Left renal cortex interstitium (tissue), 4 donors: ENCODE results near the gene MYL4. TPM values are rescaled to one million over a fixed set of nuclear protein-coding genes. Genes with fewer than 3 reads are reported as not detected.
"Not testable (repeated sequence)": the region's sequence is repeated elsewhere in the genome, so short reads cannot be mapped to it uniquely, and the experiment has no call there.

Source experiments
- DNase-seq, 4 donors: peaks; one replicate each; pipeline ENCODE4 v3.0.0-alpha.2; 2013; ENCODE audit warnings: low read depth in 4 of 4, low spot score in 2 of 4, missing footprints in 1 of 4
- polyA plus RNA-seq, 4 donors: library from polyadenylated mRNA; unstranded; fragments of 120-200 nt; gene quantifications; one replicate each; pipeline ENCODE4 v1.2.1, GENCODE V29; 2013; ENCODE audit not compliant: insufficient read length in 4 of 4

Gene MYL4
- polyA plus RNA-seq, 4 donors, result 3.4 to 6.1 (median 3.9) TPM

DNA sequence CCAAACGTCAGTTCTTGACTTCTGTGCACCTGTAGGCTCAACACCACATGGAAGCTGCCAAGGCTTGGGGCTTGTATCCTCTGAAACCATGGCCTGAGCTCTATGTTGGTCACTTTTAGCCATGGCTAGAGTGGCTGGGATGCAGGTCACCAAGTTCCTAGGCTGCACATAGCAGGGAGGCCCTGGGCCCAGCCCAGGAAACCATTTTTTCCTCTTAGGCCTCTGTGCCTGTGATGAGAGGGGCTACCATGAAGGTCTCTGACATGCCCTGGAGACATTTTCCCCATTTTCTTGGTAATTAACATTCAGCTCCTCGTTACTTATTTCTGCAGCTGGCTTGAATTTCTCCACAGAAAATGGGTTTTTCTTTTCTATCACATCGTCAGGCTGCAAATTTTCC is 59.8 kb downstream of the MYL4 start:
- DNase-seq, result not testable (repeated sequence)

- DNase-seq, result not testable (repeated sequence)
Measured at GRCh38 chr17:47269561-47270280, 60.6 kb downstream of the MYL4 start.

GRCh38 chr17:47270946-47271705 is 62.0 kb downstream of the MYL4 start:
- DNase-seq, result no peak

DNA sequence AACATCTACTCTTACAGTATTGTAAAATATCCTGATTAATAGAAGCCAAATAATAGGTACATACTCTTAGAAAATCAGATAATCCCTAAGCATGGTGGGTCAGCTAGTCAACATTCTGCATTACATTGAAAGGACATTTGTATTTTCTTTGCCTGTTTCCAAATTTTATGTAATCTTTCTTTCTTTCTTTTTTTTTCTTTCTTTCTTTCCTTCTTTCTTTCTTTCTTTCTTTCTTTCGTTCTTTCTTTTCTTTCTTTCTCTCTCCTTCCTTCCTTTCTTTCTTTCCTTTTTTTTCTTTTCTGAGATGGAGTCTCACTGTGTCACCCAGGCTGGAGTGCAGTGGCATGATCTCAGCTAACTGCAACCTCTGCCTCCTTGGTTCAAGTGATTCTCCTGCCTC is 63.3 kb downstream of the MYL4 start:
- DNase-seq, result no peak

GRCh38 chr17:47273245-47273644 is 64.1 kb downstream of the MYL4 start:
- DNase-seq, result no peak

Other genes starting within 250 kb of the MYL4 start
- under 1 TPM in 1 of 4 donors, not detected in 3; 0.09 TPM for gene RPRML, start 230.1 kb upstream of the MYL4 start, polyA plus RNA-seq
- gene CDC27, start 20.1 kb upstream of the MYL4 start, polyA plus RNA-seq, result 10 to 100 TPM; 47.6 to 60.7 (median 56.0) TPM
- 10 to 100 TPM; 16.2 to 23.1 (median 17.7) TPM for gene ITGB3, start 44.5 kb downstream of the MYL4 start, polyA plus RNA-seq
- gene EFCAB13, start 114.6 kb downstream of the MYL4 start, polyA plus RNA-seq, result 10 to 100 TPM in 1 of 4 donors, 1 to 10 TPM in 3; 4.5 to 17.2 (median 6.5) TPM